Tibial nerve (tissue), 4 donors: ENCODE results near the gene SLC25A39.
"Not testable (repeated sequence)": the region's sequence is repeated elsewhere in the genome, so short reads cannot be mapped to it uniquely, and the experiment has no call there.

Source experiments
- CTCF ChIP-seq, 5 experiments: fragments of 200-600 bp in 3 of 5; fragments of 450-650 bp in 2 of 5; sonication (generic) in 3 of 5; IDR thresholded peaks; one replicate each; pipeline ENCODE4 v1.5.1; 2016 to 2019; ENCODE audit warnings: antibody characterized with exemption in 5 of 5, mild to moderate bottlenecking in 3 of 5, moderate library complexity in 2 of 5
- EP300 ChIP-seq, 2 donors: sonication (generic); formaldehyde crosslinking; IDR thresholded peaks; one replicate each; pipeline ENCODE4 v1.6.1; 2017; ENCODE audit warnings: antibody characterized with exemption in 2 of 2, mild to moderate bottlenecking in 1 of 2
- POLR2A ChIP-seq, 2 donors: fragments of 450-650 bp; IDR thresholded peaks; one replicate each; pipeline ENCODE4 v1.6.1; 2017; ENCODE audit warnings: antibody characterized with exemption in 2 of 2, mild to moderate bottlenecking in 2 of 2, moderate library complexity in 2 of 2

- TF ChIP-seq EP300, CTCF, POLR2A (IDR thresholded peaks at IDR 0.05): not testable (repeated sequence)
Observed at GRCh38 chr17:44347206-44348055, 22.8 kb upstream of the SLC25A39 start.
